HG03097 (cell line): ENCODE measurements around the gene MUC5B.
"Not testable (repeated sequence)": the region's sequence is repeated elsewhere in the genome, so short reads cannot be mapped to it uniquely, and the experiment has no call there.

Experiments used
- ATAC-seq: cut with Tn5 transposase; IDR thresholded peaks from one replicate; pipeline ENCODE4 v1.9.1; 2021; ENCODE audit not compliant: unreplicated experiment, low FRiP score

MUC5B gene

GRCh38 chr11:1222491-1223345 is at the start of gene MUC5B:
Gene MUC5B (plus strand): TSS chr11:1223066. CDS start chr11:1223124, 58 bp downstream.
- ATAC-seq, result no peak

- not testable (repeated sequence) for ATAC-seq
Measured at GRCh38 chr11:1173396-1173795, 49.5 kb upstream of the MUC5B start.

DNA sequence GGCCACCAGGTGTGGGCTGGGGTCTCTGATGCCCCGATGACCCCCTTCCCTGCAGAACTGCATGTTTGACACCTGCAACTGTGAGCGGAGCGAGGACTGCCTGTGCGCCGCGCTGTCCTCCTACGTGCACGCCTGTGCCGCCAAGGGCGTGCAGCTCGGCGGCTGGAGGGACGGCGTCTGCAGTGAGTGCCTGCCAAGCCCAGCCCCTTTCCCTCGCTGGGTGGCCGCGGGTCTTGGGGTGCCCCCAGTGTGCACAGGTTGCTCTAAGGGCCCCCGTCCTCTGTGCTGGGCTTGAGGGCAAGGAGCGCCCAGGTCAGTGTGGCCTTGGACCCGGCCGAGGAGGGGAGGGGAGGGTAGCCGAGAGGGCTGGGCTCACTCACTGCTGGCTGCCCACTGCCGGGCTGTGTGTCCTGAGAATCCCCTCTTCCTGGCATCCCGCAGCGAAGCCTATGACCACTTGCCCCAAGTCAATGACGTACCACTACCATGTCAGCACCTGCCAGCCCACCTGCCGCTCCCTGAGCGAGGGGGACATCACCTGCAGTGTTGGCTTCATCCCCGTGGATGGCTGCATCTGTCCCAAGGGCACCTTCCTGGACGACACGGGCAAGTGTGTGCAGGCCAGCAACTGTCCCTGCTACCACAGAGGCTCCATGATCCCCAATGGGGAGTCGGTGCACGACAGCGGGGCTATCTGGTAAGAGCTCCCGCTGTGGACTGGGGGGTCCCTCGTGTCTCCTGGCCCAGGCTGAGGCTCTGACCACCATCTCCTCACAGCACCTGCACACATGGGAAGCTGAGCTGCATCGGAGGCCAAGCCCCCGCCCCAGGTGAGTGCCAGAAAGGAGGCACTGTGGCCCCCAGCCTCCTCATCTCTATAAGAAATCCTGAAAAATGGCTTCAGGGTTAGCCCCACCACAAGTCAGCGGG is 48.2 kb upstream of the MUC5B start:
- no peak for ATAC-seq

- no peak for ATAC-seq
Measured at GRCh38 chr11:1175461-1176223, 47.2 kb upstream of the MUC5B start.

- no peak for ATAC-seq
Measured at GRCh38 chr11:1176224-1177019, 46.4 kb upstream of the MUC5B start.

GRCh38 chr11:1177020-1177770 is 45.7 kb upstream of the MUC5B start:
- ATAC-seq, result no peak

DNA sequence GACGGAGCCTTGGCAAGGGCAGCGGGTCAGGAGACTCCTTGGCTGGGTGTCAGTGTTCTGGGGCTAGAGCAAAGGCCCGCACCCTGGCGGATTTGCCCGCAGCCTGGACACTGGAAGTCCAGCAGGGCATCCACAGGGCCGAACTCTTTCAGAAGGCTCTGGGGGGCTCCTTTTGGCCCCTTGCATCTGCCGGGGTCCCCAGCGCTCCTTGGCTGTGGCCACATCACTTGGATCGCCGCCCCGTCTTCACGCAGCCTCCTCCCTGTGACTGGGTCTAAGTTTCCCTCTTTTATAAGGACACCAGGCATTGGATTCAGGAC is 45.1 kb upstream of the MUC5B start:
- no peak for ATAC-seq

GRCh38 chr11:1178201-1178885 is 44.5 kb upstream of the MUC5B start:
- ATAC-seq, result no peak

GRCh38 chr11:1178906-1179305 is 44.0 kb upstream of the MUC5B start:
- no peak for ATAC-seq

DNA sequence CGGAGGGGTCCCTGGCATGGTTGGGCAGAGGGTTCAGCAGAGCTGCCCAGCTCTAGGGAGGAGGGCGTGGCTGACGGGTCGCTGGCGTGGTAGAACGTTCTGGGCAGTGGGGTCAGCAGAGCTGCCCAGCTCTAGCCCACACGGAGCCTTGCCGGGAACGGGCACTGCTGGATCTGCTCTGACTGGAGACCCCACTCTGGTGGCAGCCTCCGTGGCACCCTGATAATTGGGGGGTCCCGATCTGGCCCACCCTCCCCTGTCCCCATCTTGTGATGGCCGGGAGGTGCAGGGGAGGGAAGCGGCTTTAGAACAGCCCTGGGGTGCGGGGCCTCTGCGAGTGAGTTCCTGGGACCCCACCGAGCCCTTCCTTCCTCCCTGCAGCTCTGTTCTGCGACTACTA is 43.2 kb upstream of the MUC5B start:
- ATAC-seq, result no peak

- no peak for ATAC-seq
Measured at GRCh38 chr11:1180171-1180570, 42.7 kb upstream of the MUC5B start.

GRCh38 chr11:1180947-1181391 is 41.9 kb upstream of the MUC5B start:
- no peak for ATAC-seq

- no peak for ATAC-seq
Measured at GRCh38 chr11:1181420-1181819, 41.4 kb upstream of the MUC5B start.

DNA sequence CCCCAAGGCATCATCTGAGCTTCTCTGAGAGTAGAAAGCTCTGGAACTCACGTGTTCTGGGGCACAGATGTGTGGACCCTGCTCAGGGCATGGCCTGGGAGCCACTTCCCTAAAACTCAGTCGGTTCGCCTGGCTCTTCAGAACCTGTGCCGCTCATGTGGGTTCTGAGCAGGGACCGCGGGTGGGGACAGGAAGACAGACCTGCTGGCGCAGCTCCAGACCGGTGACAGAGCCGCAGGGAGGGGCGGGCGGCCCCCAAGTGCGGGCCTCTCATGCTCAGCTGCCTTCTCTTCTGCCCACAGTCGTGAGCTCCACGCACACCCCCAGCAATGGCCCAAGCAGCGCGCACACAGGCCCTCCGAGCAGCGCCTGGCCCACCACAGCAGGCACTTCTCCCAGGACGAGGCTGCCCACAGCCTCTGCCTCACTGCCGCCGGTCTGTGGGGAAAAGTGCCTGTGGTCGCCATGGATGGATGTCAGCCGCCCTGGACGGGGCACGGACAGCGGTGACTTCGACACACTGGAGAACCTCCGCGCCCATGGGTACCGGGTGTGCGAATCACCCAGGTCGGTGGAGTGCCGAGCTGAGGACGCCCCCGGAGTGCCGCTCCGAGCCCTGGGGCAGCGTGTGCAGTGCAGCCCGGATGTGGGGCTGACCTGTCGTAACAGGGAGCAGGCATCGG is 40.9 kb upstream of the MUC5B start:
- no peak for ATAC-seq

DNA sequence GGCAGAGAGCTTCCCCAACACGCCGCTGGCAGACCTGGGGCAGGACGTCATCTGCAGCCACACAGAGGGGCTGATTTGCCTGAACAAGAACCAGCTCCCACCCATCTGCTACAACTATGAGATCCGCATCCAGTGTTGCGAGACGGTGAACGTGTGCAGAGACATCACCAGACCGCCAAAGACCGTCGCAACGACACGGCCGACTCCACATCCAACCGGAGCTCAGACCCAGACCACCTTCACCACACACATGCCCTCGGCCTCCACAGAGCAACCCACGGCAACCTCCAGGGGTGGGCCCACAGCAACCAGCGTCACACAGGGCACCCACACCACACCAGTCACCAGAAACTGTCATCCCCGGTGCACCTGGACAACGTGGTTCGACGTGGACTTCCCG is 38.7 kb upstream of the MUC5B start:
- ATAC-seq, result not testable (repeated sequence)

DNA sequence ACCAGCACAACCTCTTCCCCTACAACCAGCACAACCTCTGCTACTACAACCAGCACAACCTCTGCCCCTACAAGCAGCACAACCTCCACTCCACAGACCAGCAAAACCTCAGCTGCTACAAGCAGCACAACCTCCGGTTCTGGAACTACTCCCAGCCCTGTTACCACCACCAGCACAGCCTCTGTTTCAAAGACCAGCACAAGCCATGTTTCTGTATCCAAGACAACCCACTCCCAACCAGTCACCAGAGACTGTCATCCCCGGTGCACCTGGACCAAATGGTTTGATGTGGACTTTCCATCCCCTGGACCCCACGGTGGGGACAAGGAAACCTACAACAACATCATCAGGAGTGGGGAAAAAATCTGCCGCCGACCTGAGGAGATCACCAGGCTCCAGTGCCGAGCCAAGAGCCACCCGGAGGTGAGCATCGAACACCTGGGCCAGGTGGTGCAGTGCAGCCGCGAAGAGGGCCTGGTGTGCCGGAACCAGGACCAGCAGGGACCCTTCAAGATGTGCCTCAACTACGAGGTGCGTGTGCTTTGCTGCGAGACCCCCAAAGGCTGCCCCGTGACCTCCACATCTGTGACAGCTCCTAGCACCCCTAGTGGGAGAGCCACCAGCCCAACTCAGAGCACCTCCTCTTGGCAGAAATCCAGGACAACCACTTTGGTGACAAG is 34.3 kb upstream of the MUC5B start:
- not testable (repeated sequence) for ATAC-seq

DNA sequence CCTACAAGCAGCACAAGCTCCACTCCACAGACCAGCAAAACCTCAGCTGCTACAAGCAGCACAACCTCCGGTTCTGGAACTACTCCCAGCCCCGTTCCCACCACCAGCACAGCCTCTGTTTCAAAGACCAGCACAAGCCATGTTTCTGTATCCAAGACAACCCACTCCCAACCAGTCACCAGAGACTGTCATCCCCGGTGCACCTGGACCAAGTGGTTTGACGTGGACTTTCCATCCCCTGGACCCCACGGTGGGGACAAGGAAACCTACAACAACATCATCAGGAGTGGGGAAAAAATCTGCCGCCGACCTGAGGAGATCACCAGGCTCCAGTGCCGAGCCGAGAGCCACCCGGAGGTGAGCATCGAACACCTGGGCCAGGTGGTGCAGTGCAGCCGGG is 33.0 kb upstream of the MUC5B start:
- not testable (repeated sequence) for ATAC-seq
